GM12864 (cell line): ENCODE measurements around the gene CHD3.
A peak's percentile ranks its signal among the peaks of the same experiment; 100 is the strongest.

Experiments used
- DNase-seq: peaks from one replicate; pipeline ENCODE4 v3.0.0-alpha.2; 2011; ENCODE audit warnings: low read depth
- H3K4me3 ChIP-seq: 2 replicates; pipeline ENCODE4 v1.5.1; 2011; ENCODE audit warnings: mild to moderate bottlenecking, low read depth, low read length, control low read depth
- TF ChIP-seq, protein P1 (sequence below): IDR thresholded peaks from 2 replicates; pipeline ENCODE4 v1.5.1; 2011; ENCODE audit warnings: low read depth, mild to moderate bottlenecking, moderate library complexity, low read length, control low read depth, inconsistent platforms; ENCODE audit errors: missing control alignments

Gene CHD3

DNA sequence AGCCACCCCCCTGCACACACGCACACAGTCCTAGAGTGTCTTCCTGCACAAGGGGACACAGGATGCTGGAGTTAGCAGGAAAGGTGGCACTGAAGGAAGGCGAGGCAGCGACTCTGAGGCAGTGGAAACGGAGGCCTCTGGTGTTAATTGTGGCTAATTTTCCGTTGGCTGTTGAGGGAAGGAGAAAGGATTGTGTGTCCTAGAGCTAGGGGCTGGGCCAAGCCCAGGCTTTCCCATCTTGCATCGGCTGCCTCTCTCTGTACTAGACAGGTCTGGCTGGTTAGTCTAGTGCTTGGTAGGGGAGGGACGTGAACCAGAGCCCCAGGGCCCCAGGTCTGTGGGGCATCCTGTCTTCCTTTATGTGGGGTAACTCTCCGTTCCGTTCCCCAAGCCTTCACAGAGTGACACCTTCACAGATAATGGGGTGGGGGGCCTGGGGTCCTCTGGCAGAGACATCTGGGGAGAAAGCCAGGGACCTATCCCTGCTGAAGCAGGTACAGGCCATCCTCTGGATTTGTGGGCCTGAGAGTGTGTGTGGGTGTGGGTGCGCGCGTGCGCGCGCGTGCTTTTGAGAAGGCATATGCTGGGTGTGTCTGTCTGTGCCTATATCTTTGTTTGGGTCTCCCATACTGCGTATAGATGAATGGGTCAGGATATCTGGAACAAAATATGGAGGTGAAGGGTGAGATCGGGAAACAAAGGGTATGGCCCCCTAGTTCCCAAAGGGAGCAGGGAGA, at the start of gene CHD3:
Gene CHD3 (plus strand): TSS at position 606 of the 737 bp plus-strand sequence. CDS start 212 bp downstream, outside the sequence.
- no peak for DNase-seq
- TF ChIP-seq, protein P1, sequence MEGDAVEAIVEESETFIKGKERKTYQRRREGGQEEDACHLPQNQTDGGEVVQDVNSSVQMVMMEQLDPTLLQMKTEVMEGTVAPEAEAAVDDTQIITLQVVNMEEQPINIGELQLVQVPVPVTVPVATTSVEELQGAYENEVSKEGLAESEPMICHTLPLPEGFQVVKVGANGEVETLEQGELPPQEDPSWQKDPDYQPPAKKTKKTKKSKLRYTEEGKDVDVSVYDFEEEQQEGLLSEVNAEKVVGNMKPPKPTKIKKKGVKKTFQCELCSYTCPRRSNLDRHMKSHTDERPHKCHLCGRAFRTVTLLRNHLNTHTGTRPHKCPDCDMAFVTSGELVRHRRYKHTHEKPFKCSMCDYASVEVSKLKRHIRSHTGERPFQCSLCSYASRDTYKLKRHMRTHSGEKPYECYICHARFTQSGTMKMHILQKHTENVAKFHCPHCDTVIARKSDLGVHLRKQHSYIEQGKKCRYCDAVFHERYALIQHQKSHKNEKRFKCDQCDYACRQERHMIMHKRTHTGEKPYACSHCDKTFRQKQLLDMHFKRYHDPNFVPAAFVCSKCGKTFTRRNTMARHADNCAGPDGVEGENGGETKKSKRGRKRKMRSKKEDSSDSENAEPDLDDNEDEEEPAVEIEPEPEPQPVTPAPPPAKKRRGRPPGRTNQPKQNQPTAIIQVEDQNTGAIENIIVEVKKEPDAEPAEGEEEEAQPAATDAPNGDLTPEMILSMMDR, result no peak

DNA sequence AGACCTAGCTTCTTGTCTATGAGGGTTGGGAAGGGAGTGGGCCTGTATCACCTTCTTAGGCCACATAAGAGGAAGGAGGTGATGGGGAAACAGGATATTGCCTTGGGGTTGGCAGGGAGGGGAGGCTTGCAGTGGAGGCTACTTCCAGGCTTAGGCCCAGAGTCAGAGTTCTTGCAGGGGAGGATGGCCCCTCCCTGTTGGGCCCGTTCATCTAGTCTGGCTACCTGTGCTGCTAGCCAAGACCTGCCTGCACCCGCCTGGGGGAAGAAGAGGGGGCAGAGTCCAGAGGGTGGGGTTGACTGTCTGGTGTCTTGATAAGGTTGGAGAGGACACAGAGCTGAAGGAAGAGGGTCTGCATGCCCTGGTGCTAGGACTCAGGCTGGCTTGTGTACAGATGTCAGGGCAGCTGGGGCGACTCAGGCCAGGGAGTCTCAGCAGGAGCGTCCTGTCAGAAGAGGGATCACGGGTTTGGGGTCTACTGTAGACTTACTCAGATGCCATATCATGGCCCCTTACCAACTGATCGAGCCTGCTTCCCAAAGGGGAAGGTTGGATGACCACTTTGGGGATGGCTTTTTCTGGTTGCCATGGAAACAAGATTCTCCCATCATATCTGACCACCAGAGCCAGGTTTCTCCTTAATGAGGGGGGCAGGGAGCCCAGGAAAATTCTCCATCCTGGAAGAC, 49.3 kb upstream of the CHD3 start:
- TF ChIP-seq, protein P1, result no peak
- H3K4me3 ChIP-seq, result peak overlapping the region; percentile 11; the same call in 1 of the 2 replicates

More for the DNA sequence above, at the start of gene CHD3:
- H3K4me3 ChIP-seq, result peak within 1 kb of the TSS; percentile 93

DNA sequence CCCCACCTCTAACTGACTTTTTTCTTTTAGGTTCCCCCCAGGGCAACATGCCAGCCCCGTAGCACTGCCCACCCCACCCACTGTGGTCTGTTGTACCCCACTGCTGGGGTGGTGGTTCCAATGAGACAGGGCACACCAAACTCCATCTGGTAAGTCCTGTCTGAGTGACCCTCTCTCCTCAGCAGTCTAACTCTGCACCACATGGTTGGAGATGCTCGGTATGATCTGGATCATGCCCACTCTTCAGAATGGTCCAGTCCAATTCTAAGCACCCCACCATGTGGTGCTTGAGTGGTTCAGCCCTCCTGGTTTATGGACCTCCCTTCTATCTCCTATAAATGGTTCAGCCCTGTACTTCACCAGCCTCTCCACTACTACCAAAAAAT, 48.7 kb upstream of the CHD3 start:
- no peak overlapping the region for H3K4me3 ChIP-seq
- TF ChIP-seq, protein P1, result no peak
- DNase-seq, result no peak

More for the DNA sequence above, 49.3 kb upstream of the CHD3 start:
- no peak for DNase-seq

DNA sequence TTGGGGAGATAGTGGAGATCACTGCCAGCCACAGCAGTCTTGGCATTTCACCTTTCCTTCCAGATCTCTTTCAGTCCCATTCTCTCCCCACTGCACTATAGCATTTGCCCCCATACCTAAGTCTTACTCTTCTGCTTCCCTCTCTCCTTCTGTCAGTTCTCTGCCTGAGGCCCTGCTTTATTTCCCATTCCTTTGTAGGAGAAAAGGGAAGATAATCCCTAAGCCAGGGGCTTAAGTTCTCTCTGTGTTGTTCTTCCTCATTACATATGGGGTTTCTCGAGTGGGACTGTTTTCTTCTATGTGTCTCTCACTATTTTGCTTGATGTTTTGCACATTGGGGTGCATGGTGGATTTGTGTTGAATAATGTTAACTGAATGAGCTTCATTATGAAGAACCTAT, 48.1 kb upstream of the CHD3 start:
- DNase-seq, result no peak
- TF ChIP-seq, protein P1, result no peak
- H3K4me3 ChIP-seq, result no peak overlapping the region; the same call in 1 of the 2 replicates

DNA sequence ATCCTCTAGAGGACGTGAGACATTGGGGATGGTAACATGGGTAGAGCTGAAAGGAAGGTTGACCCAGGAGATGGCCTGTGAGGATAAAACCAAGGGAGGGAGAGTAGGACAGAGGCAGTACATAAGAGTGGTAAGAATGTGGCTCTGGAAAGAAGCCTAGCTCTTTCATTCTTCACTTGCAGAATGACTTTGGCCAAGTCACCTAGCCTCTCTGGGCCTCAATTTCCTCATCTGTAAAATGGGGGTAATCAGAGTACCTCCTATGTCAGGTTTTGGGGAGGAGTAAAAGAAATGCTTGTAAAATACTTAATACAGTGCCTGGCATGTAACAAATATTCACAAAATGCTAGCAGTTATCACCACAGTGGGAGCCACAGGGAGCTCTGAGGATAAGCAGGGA, 47.7 kb upstream of the CHD3 start:
- DNase-seq, result no peak
- H3K4me3 ChIP-seq, result peak overlapping the region; percentile 82; the same call in 1 of the 2 replicates
- TF ChIP-seq, protein P1, result no peak

DNA sequence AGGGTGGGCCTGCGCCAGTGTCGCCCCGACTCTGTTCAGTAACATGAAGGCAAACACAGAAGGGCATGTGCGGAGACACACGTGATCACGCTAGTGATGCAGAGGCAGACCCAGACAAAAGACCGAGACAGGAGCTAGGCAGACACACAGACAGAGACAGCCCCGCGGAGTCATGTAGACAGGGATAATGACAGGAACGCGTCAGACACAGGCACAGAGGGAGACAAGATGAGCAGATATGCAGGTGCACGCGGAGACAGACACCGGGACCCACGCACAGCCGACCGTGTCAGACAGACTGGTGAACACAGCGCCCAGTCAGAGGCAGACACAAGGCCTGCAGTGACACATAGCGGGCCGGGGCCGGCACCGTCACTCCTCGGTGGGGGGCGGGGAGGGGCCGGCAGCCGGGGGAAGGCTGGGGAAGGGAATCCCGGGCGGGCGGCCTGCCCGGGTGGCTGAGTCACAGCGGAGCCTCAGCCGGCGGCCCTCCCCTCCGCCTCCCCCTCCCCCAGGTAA, 47.1 kb upstream of the CHD3 start:
- TF ChIP-seq, protein P1, result no peak
- H3K4me3 ChIP-seq, result peak overlapping the region; percentile 82
- DNase-seq, result no peak
